ENCODE results near the gene CBLN2.
A peak's percentile ranks its signal among the peaks of the same experiment; 100 is the strongest.

The CBLN2 gene

DNA sequence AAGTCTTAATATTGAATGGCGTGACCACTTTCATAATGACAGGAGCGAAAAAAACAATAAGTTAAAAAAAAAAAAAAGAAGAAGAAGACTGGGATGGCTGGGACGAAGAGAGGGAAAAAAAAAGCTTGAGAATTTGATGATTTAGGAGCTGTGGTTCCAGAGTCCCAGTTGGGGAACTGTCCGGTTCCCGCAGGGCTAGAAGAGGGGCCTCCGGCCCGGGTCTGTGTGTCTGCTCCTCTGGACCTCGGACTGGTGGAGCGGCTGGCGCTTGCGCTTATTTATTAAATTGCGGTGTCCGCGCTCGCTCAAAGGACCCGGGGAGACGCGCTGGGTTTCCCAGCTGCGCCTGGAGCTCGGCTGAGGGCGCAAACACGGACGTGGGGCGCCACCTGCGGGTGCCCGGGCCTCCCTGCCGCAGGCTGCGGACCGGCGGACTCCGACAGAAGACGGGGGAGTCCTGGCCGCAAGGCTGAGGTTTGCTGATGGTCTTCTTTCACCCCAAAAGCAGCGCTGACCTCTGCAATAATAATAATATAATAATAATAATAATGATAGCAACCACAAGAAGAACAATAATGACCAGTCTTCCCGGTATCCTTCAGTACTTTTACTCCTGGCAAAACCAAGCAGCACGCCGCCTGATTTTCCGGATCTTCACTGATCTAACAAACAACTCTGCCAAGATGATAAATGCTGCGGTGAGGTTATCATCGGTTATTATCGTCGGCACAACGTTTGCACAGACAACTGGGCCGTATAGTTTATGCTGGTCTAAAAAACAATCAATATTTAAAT, at the start of gene CBLN2:
CBLN2 (minus strand) TSS at position 251 of the 795 bp plus-strand sequence. CDS start 2,182 bp downstream, outside the sequence.
- DNase-seq, result no peak

DNA sequence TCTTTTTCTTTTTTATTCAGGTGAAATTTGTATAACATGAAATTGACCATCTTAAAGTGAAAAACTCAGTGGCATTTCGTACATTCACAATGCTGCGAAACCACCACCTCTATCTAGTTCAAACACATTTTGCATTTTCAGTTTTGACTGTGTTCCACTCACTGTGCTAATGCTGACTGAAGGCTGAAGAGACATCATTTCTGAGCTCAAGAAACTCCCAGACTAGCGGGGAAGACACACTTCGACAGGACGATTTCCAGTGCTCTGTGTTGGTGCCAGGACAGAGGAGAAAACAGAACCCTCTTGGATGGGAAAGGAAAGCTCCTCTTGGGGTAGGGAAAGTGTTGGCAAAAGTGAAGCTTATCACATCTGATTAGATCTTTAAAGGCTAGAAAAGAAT, 44.2 kb upstream of the CBLN2 start:
- DNase-seq, result no peak

DNA sequence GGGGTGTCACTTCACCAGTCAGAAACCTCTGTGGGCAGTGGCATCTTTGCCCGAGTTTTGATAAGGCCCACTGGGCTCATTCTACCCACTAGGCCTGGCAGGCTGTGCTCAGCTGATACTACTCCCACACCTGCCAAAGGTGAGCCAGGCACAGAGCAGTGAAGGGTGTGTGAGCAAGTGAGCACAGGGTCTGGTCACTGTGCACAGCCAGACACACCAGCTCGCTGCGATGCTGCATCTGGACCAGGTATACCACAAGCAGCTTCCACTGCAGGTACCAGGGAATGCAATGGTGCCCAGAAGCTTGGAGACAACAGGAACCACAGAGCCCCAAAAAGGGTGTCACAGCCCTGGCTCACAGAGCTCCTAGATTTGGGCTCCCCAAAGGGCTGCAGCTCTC, 40.6 kb upstream of the CBLN2 start:
- no peak for DNase-seq

DNA sequence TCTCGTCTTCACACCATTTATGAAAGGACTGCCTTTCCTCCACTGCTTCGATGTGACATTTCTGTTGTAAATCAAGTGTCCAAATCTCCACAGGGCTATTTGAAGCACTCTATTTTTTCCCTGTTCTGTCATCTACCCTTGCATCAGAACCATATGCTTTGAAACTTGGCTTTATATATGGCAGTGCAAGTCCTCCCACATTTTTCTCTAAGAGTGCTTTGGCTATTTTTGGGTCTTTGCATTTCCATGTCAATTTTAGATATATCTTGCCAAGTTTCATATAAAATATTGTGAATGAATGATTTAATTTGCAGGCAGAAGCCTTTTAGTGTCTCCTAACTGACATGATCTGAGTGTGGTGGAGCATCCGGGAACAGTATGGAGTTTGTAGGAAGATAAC, 37.8 kb upstream of the CBLN2 start:
- no peak for DNase-seq

DNA sequence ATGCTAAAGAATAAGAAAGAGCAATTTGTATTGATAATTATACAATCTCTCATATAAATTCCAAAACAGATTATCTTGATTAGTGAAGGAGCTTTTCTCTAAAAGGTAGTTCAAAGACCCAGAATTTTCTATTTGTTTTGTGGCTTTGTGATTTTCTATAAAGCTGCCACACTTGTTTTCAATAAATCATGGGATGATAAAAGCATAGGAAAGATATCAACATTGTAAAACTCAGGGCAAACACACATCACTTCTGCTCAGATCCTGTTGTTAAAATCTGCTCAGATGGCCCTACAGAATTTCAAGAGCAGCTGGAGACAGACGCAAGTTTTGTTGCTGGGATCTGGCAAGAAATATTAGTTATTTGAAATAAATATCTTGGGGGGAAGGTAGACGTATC, 28.8 kb upstream of the CBLN2 start:
- no peak for DNase-seq

DNA sequence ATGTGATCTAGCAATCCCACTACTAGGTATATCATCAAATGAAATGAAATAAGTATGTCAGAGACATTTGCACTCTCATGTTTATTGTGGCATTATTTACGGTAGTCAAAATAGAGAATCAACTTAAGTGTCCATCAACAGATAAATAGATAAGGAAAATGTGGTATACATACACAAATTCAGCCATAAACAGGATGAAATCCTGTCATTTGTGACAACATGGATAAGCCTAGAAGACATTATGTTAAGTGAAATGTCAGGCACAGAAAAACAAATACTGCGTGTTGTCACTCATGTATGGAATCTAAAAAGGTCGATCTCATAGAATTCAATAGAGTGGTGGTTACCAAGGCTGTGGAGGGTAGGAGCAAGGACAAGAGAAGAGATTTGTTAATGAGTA, 22.1 kb upstream of the CBLN2 start:
- DNase-seq, result no peak

DNA sequence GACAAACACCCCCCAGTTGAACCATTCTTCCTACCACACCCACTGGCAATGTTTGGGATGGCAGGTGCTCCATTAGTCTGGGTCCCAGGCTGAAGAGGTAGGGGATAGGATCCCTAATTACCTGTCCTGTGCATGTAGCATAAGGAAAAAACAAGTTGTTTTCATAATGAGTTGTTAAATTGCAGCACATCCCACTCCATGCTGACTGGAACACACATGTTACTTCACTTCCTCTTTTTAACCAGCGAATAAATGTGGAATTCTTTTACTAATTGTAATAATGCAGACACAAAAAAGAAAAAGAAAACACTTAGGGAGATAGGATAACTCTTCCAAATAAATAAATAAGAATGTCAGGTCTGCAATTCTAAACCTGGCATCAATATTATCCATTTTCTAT, 11.8 kb upstream of the CBLN2 start:
- no peak for DNase-seq

DNA sequence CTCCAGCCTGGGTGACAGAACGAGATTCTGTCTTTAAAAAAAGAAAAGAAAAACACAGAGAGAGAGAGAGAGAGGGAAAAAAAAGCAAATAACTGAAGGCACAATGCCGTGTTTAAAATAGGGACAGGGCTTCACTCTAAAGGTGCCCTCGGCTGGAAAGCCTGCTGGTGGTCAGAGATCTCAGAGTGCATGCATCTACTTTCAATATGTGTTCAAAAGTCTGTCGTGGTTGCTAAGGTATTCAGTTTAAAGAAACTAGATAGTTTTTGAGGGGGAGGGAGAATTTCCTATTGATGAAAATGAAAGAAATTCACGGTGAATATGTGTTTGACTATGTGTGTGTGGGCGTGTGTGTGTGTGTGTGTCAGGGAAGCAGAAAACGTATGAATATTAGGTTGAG, 11.0 kb upstream of the CBLN2 start:
- DNase-seq, result no peak

DNA sequence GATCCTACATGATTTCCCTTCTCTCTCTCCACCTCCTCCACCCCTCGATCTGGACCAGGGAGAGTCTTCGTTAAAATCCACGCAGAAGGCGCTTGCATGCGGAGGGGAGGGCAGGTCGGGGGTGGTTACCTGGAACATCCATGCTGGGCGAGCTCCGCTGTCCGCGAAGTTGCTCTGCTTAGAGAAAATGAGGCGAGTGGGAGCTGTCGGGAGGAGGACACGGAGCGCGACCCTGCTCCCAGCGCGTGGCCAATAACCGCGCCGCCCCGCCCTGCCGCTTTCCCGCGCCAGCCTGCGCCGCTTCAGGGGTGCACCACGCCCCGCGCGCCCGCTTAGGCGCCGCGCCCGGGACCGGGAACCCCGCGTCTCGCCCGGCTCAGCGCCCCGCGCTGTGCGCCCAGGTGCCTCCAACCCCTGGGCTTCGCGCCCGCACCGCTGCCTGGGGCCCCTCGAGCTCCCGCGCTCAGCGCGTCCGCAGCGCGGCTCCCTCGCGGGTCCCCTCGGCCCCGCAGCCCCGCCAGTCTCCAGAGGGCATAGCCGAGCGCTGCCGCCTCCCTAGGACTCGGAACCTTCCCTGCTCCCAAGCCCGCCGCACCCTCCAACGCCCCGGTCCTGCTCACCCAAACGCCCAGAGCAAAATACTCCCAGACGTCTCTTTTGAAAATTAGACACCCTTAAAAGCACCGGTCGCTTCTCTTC, 636 bp downstream of the CBLN2 start:
- no peak for DNase-seq

DNA sequence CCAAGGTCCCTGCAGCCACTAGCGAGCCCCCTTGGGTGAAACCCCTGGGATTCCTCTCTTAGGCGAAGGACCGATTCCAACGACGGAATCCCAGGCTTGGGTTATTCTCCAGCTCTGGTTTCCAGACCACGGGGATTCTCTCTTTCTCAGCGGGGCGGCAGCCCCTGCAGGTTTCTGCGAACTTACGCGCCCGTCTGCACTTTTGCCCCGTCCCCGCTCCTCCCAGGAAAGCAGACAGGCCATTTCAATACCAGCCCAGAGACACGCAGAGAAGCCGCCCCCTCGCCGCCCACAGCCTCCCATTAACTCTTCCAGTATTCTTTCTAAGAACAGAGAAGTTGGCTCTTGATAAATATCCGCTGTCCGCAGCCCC, 1.2 kb downstream of the CBLN2 start:
- DNase-seq, result no peak

DNA sequence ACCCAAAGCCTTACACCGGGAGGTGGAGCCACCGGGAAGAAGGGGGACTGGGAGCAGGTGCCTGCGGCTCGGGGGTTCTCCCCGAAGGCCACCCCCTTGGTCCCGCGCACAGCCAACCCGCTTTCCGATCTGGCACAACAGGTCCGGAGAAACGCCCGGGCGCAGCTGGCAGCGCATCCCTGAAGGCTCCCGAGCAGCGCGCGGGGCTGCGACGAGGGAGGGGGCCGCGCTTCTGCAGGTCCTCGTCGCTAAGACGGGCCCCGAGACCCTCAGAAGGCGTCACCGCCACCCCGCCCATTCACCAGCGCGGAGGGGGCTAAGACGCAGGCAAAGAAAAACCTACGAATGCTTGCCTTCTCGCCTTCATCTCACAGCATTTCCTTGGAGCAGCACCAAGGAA, 1.8 kb downstream of the CBLN2 start:
- no peak for DNase-seq

DNA sequence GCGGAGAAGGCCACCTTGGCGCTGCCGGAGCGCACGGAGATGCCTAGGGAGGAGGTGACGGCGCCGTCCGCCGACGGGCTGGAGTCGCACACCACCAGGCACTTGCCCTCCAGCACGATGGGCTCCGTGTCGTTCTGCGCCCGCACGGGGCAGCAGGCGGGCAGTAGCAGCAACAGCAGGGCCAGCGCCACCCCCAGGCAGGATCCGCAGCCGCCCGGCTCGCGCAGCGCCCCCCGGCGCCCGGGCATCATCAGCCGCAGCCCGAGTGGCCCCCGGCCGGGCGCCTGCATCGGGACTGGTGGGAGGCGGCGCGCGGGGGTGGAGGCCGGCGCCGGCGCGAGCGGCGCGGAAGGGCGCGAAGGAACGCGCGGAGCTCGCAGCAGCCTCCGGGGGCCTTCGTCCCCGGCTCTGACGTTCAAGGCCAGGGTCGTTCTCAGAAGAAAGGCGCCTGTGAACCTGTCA, 2.2 kb downstream of the CBLN2 start:
- no peak for DNase-seq

DNA sequence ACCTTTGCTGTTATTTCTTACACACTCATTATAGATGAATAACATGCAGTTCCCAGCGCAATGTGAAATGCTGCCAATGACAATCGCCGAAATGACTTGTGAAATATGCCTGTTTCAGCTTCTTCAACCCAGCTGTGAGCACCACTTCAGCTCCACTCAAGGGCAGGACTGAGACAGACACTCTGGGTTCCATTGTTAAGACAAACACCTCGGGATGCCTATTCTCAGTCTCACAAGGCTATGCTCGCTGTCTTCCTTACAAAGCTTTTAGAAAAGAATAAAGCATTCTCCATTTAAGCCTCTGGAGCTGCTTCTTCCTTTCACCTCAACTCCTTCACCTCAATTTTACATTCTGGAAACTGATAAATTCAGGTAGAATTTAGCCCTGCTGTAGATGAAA, 4.2 kb downstream of the CBLN2 start:
- peak; percentile 44 for DNase-seq

DNA sequence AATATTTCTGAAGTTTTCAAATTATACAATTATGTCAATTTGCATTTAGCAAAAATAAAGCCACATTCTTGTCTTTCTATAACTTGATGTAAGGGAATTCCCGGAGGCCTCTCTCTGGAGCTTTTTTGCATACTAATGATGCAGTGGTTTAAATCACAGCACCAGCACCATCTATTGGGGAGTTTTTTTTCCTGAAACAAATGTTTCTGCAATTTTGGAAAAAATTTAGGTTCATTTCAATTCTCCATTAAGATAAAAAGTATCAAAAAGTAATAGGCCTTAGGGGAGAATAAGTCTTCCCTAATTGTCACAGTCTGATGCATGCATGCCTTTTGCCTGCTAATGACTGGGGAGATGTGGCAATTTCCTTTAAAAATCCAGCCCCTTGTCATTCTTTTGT, 13.5 kb downstream of the CBLN2 start:
- DNase-seq, result no peak

DNA sequence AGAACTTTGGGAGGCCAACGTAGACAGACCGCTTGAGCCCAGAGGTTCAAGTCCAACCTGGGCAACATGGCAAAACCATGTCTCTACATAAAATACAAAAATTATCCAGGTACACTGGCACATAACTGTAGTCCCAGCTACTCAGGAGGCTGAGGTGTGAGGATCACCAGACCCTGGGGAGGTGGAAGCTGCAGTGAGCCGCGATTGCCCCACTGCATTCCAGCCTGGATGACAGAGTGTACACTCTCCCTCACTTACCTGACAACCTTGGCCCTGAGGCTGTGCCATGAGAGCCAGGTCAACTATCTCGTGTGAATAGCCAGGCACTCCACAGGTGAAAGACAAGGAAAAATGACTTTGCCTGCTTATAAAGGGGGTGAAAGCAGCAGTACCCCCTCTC, 39.3 kb downstream of the CBLN2 start:
- no peak for DNase-seq

DNA sequence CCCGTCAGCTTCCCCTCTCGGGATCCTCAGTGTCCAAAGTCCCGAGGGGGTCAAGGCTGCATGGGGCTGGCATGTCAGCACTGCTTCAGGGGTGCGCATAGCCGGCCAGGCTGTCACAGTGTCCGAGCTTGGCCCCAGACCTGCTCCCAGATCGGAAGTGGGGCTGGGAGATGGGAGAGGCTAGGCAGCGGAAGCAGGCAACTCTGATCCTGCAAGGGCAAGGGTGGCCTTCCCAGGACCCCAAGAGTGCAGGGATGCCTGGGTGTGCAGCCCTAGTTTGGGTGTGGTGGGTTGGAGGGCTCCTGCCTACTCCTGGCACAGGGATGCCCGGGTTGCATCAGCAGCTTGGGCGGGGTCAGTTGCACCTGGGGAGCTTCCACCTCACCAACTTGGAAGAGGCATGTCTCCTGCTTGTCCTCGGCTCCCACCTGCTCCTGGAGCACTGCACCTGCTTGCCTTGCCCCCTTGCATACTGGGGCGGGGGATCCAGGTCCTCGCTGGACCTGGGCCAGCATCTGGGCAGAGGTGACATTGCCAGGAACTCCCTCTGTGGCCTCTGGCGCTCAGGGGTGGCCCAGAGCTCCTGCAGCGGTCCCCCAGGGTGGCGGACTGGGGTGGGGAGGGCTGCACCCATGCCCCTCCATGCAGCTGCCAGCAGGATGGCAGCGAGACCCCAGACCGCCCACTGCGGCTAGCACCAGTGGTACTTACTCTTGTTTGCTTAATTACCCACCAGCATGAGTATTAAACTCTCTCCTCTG, 41.3 kb downstream of the CBLN2 start:
- no peak for DNase-seq

DNA sequence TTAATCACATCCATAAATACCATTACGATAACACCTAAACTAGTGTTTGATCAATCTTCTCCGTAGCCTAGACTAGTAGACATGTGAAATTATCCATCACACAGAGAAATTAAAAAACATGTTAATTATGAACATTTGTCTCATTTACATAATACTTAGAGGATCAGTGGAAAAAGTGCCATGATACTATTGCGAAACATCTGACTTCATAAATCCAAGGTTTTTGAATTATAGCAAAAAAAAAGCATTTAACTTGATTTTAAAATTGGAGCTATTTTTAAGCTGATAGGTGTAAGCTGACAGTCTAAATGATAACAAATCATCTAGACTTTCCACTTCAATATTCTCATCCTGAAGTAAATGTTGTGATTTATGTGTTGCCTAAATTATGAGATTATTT, 51.6 kb downstream of the CBLN2 start:
- DNase-seq, result no peak

Data from NCI-H187 treated with DMSO at 0.1 percent for 48 hours (cell line).